ENCODE data around the gene ADO.

DNA sequence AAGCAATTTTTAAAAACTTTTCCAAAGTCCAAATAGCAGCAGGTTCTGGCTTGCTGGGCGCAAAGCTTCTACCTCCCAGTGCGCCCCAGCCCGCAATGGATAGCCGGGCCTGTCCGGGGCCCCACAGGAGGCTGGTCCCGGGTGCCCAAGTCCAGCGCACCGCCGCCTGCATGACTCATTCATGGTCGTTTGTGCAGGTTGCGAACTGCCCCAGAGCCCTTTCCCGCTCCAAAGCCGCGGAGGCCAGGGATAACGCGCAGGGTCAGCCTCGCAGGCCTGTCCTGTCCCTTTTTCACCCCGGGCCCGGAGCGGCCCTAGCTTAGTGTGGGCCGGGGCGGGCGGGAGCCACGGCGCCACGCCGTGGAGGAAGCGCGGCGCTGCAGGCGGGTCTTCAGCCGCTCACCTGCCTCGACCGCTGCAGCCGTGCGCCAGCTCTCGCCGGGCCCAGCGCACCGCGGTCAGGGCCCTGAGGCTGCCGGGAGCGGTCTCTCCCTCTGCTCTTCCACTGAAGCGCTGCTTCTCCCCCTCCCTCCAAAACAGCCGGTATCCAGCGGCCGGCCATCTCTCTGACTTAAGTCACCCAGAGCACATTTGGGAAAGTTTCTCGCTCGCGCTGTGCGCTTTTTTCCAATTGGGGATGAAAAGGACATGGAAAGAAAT, 13.4 kb downstream of the ADO start:
- TF ChIP-seq, protein P1, sequence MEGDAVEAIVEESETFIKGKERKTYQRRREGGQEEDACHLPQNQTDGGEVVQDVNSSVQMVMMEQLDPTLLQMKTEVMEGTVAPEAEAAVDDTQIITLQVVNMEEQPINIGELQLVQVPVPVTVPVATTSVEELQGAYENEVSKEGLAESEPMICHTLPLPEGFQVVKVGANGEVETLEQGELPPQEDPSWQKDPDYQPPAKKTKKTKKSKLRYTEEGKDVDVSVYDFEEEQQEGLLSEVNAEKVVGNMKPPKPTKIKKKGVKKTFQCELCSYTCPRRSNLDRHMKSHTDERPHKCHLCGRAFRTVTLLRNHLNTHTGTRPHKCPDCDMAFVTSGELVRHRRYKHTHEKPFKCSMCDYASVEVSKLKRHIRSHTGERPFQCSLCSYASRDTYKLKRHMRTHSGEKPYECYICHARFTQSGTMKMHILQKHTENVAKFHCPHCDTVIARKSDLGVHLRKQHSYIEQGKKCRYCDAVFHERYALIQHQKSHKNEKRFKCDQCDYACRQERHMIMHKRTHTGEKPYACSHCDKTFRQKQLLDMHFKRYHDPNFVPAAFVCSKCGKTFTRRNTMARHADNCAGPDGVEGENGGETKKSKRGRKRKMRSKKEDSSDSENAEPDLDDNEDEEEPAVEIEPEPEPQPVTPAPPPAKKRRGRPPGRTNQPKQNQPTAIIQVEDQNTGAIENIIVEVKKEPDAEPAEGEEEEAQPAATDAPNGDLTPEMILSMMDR (IDR thresholded peaks at IDR 0.05): peak; percentile 49 to 87 (median 66)
- no peak for TF ChIP-seq POLR2A (IDR thresholded peaks at IDR 0.05)
